B cell (primary cell): ENCODE measurements around the gene TFF3.

ENCODE experiments used
- CTCF ChIP-seq: fragments of 200-600 bp; IDR thresholded peaks from one replicate; pipeline ENCODE4 v1.8.0; 2022; ENCODE audit warnings: antibody characterized with exemption, mild to moderate bottlenecking
- EZH2 ChIP-seq: IDR thresholded peaks from 2 replicates; pipeline ENCODE4 v1.6.1; 2012; ENCODE audit warnings: borderline replicate concordance, low read depth, mild to moderate bottlenecking, moderate library complexity, low read length; ENCODE audit not compliant: insufficient read depth, poor library complexity, severe bottlenecking

- TF ChIP-seq CTCF, result no peak
- no peak for TF ChIP-seq EZH2
Measured at GRCh38 chr21:42348762-42349161, 33.6 kb upstream of the TFF3 start.
